Germinal center (tissue), 1 donor: ENCODE measurements around the gene DCUN1D2.
"Not testable (repeated sequence)": the region's sequence is repeated elsewhere in the genome, so short reads cannot be mapped to it uniquely, and the experiment has no call there.

Experiments used
- DNase-seq: peaks from one replicate; pipeline ENCODE4 v3.0.0; 2012; ENCODE audit warnings: mixed read lengths, low spot score

DCUN1D2 gene

GRCh38 chr13:113490496-113491417 lies at the start of gene DCUN1D2:
Gene DCUN1D2 (minus strand): TSS chr13:113490711. CDS start chr13:113490669, 42 bp downstream.
- peak; percentile 91 for DNase-seq

- DNase-seq, result no peak
Observed at GRCh38 chr13:113539822-113540221, 49.3 kb upstream of the DCUN1D2 start.

GRCh38 chr13:113539176-113539575 lies 48.7 kb upstream of the DCUN1D2 start:
- no peak for DNase-seq

- DNase-seq, result no peak
Observed at GRCh38 chr13:113538689-113539058, 48.2 kb upstream of the DCUN1D2 start.

- no peak for DNase-seq
Observed at GRCh38 chr13:113537909-113538688, 47.6 kb upstream of the DCUN1D2 start.

- DNase-seq, result no peak
Observed at GRCh38 chr13:113537205-113537604, 46.7 kb upstream of the DCUN1D2 start.

- DNase-seq, result no peak
Observed at GRCh38 chr13:113536461-113537110, 46.1 kb upstream of the DCUN1D2 start.

GRCh38 chr13:113535381-113535781 lies 44.9 kb upstream of the DCUN1D2 start:
- no peak for DNase-seq

- DNase-seq, result no peak
Observed at GRCh38 chr13:113534236-113534860, 43.8 kb upstream of the DCUN1D2 start.

GRCh38 chr13:113533161-113533840 lies 42.8 kb upstream of the DCUN1D2 start:
- no peak for DNase-seq

- DNase-seq, result no peak
Observed at GRCh38 chr13:113532156-113532806, 41.8 kb upstream of the DCUN1D2 start.

- DNase-seq, result no peak
Observed at GRCh38 chr13:113531041-113531873, 40.7 kb upstream of the DCUN1D2 start.

- no peak for DNase-seq
Observed at GRCh38 chr13:113528813-113529180, 38.3 kb upstream of the DCUN1D2 start.

- no peak for DNase-seq
Observed at GRCh38 chr13:113528101-113528812, 37.7 kb upstream of the DCUN1D2 start.

GRCh38 chr13:113527272-113527958 lies 36.9 kb upstream of the DCUN1D2 start:
- DNase-seq, result no peak

GRCh38 chr13:113526466-113527220 lies 36.1 kb upstream of the DCUN1D2 start:
- no peak for DNase-seq

- DNase-seq, result not testable (repeated sequence)
Observed at GRCh38 chr13:113522438-113522837, 31.9 kb upstream of the DCUN1D2 start.

- DNase-seq, result no peak
Observed at GRCh38 chr13:113520571-113520970, 30.1 kb upstream of the DCUN1D2 start.
